Measurements from ENCODE around the gene TRABD2A.

DNA sequence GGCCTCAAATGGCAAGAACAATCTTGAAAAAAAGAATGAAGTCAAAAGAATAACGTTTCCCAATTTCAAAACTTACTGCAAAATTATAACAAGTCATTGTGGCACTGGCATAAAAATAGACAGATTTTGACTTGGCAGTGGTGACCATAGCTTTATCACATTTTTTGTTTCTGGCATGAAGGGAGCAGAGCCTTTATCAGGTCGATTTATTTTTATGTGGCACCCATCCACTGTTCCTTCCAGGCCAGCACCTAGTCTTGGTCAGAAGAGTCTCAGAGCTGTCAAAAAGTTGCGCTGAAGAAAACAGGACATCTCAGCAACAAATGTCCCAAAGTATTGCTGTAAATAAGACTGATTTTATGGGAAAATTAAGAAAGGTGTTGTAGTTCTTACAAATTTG, 92.4 kb downstream of the TRABD2A start:
- TF ChIP-seq, protein P1, sequence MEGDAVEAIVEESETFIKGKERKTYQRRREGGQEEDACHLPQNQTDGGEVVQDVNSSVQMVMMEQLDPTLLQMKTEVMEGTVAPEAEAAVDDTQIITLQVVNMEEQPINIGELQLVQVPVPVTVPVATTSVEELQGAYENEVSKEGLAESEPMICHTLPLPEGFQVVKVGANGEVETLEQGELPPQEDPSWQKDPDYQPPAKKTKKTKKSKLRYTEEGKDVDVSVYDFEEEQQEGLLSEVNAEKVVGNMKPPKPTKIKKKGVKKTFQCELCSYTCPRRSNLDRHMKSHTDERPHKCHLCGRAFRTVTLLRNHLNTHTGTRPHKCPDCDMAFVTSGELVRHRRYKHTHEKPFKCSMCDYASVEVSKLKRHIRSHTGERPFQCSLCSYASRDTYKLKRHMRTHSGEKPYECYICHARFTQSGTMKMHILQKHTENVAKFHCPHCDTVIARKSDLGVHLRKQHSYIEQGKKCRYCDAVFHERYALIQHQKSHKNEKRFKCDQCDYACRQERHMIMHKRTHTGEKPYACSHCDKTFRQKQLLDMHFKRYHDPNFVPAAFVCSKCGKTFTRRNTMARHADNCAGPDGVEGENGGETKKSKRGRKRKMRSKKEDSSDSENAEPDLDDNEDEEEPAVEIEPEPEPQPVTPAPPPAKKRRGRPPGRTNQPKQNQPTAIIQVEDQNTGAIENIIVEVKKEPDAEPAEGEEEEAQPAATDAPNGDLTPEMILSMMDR (IDR thresholded peaks at IDR 0.05) = no peak
- TF ChIP-seq ZFX (IDR thresholded peaks at IDR 0.05; ENCODE audit: borderline replicate concordance) = no peak

Data from 22Rv1 (cell line).